ENCODE results near the gene ZHX3. TPM values are rescaled to one million over a fixed set of nuclear protein-coding genes. Genes with fewer than 3 reads are reported as not detected.

ZHX3 gene
- total and polyA plus RNA-seq, 2 donors from 2014 or later, result 24.7 to 153 TPM

DNA sequence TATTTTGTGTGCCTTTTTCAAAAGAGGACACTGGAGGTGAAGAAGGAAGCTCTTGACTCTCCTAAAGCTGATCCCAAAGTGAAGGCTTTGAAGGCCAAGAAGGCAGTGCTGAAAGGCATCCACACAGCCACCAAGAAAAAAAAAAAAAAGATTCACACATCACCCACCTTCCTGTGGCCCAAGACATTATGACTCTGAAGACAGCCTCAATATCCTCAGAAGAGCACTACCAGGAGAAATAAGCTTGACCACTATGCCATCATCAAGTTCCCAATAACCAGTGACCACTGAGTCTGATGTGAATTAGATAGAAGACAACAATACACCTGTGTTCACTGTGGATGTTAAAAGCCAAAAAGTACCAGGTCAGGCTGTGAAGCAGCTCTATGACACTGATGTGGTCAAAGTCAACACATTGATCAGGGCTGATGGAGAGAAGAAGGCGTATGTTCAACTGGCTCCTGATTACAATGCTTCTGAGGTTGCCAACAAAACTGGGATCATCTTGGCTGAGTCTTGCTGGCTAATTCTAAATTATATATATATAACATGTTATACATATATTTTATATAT, 120.8 kb downstream of the ZHX3 start:
- TF ChIP-seq, protein P1, sequence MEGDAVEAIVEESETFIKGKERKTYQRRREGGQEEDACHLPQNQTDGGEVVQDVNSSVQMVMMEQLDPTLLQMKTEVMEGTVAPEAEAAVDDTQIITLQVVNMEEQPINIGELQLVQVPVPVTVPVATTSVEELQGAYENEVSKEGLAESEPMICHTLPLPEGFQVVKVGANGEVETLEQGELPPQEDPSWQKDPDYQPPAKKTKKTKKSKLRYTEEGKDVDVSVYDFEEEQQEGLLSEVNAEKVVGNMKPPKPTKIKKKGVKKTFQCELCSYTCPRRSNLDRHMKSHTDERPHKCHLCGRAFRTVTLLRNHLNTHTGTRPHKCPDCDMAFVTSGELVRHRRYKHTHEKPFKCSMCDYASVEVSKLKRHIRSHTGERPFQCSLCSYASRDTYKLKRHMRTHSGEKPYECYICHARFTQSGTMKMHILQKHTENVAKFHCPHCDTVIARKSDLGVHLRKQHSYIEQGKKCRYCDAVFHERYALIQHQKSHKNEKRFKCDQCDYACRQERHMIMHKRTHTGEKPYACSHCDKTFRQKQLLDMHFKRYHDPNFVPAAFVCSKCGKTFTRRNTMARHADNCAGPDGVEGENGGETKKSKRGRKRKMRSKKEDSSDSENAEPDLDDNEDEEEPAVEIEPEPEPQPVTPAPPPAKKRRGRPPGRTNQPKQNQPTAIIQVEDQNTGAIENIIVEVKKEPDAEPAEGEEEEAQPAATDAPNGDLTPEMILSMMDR (IDR thresholded peaks at IDR 0.05; ENCODE audit: borderline replicate concordance, extremely low read depth, insufficient read depth), result no peak
- FAIRE-seq (no peak), DNase-seq (no peak)
- no peak overlapping the region for H3K4me3 ChIP-seq (ENCODE audit: low read length in 3 of 3)
- intact Hi-C loops (cut with DNase I), result no loop called here
- H3K27me3 ChIP-seq (ENCODE audit: control insufficient read depth, insufficient read depth, low read length), result no peaks in the 10 kb centered on the region
- no peaks in the 10 kb centered on the region for H3K36me3 ChIP-seq (ENCODE audit: control insufficient read depth in 2 of 3, insufficient read depth in 3 of 3, low read length in 3 of 3)
- no peak overlapping the region for H3K9ac ChIP-seq (ENCODE audit: low read length in 3 of 3)
- no peaks in the 10 kb centered on the region for H3K4me1 ChIP-seq (ENCODE audit: control insufficient read depth in 2 of 3, insufficient read depth in 2 of 3, low read depth in 1 of 3, low read length in 3 of 3)
- peaks cover 0 to 8% (median 2%) of the 10 kb centered on the region in 3 donors for H3K9me3 ChIP-seq (ENCODE audit: control insufficient read depth in 2 of 3, insufficient read depth in 1 of 3, low read length in 3 of 3)
- H3K27ac ChIP-seq (ENCODE audit: low read depth in 2 of 2, low read length in 2 of 2), result no peak overlapping the region

DNA sequence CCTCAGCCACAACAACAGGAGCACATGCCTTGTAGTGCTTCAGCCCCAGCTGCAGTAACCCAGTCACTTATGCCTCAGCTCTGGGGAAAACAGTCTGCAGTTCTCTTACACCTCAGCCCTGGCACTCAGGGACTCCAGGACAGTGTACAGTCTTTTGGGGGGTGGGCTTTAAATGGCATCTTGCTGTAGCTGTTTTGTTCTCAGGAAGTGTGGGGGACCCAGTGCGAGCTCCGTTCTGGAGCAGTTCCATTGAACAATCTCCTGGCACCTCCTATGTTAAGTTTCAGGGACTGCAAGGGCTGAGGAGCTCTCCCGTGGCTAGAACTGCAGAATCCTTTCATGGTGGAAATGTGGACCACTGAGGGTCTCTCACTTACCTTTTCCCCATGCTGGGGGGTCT, 125.0 kb downstream of the ZHX3 start:
- FAIRE-seq (no peak), DNase-seq (no peak)
- Histone ChIP-seq H3K9me3 (ENCODE audit: control insufficient read depth in 2 of 3, insufficient read depth in 1 of 3, low read length in 3 of 3) (no peaks in the 10 kb centered on the region), H3K36me3 (ENCODE audit: control insufficient read depth in 2 of 3, insufficient read depth in 3 of 3, low read length in 3 of 3) (no peaks in the 10 kb centered on the region), H3K9ac (ENCODE audit: low read length in 3 of 3) (no peak overlapping the region), H3K27ac (ENCODE audit: low read depth in 2 of 2, low read length in 2 of 2) (no peak overlapping the region), H3K27me3 (ENCODE audit: control insufficient read depth, insufficient read depth, low read length) (no peaks in the 10 kb centered on the region), H3K4me3 (ENCODE audit: low read length in 3 of 3) (no peak overlapping the region), H3K4me1 (ENCODE audit: control insufficient read depth in 2 of 3, insufficient read depth in 2 of 3, low read depth in 1 of 3, low read length in 3 of 3) (no peaks in the 10 kb centered on the region)
- intact Hi-C loops (cut with DNase I), result no loop called here
- TF ChIP-seq, protein P1 (IDR thresholded peaks at IDR 0.05; ENCODE audit: borderline replicate concordance, extremely low read depth, insufficient read depth), result no peak

DNA sequence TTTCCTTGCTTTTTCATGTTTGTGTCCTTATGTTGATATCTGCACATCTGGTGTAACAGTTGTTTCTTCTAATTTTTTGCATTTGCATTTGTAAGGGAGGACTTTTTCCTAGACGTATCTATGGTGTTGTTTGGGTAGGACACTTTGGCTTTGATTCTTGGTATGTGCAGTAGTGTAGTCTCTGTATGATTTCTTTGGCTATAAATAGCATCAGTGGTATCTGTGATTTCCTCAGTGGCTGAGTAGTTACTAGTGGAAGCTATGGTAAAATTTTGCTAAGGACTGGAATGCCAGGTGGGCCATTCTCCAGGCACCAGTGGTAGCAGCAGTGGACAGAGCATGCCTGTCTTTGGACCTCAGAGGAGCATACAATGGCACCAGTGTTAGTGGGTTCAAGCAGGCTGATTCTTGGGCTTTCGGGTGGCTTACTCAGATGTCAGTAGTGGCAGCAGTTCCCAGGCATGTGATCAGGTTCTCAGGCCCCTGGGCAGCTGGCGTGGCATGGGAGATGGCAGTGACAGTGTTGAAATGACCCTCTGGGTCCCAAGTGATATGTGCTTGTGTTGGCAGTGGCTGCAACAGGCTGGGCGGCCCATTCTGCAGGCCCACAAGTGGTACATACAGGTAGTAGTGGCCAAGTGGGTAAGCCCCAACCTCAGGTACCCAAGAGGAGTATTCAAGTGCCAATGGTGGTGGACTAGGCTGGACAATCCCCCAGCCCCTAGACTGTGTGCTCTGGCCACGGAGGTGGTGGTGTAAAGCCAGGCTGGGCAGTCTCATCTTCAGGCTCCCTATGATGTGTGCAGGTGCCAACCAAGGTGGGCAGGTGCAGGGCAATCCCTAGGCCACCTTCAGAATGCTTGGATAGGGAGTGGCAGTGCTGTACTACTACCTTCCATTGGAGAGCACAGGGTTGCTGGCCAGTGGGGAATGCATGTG, 125.7 kb downstream of the ZHX3 start:
- Histone ChIP-seq H3K27me3 (ENCODE audit: control insufficient read depth, insufficient read depth, low read length) (no peaks in the 10 kb centered on the region), H3K27ac (ENCODE audit: low read depth in 2 of 2, low read length in 2 of 2) (no peak overlapping the region), H3K9ac (ENCODE audit: low read length in 3 of 3) (no peak overlapping the region), H3K4me3 (ENCODE audit: low read length in 3 of 3) (no peak overlapping the region), H3K36me3 (ENCODE audit: control insufficient read depth in 2 of 3, insufficient read depth in 3 of 3, low read length in 3 of 3) (no peaks in the 10 kb centered on the region), H3K9me3 (ENCODE audit: control insufficient read depth in 2 of 3, insufficient read depth in 1 of 3, low read length in 3 of 3) (no peaks in the 10 kb centered on the region), H3K4me1 (ENCODE audit: control insufficient read depth in 2 of 3, insufficient read depth in 2 of 3, low read depth in 1 of 3, low read length in 3 of 3) (no peaks in the 10 kb centered on the region)
- intact Hi-C loops (cut with DNase I), result no loop called here
- FAIRE-seq (no peak), DNase-seq (no peak)
- TF ChIP-seq, protein P1 (IDR thresholded peaks at IDR 0.05; ENCODE audit: borderline replicate concordance, extremely low read depth, insufficient read depth), result no peak

Data from kidney (tissue), 14 donors.